Measurements from ENCODE around the gene SLC46A3. TPM values are rescaled to one million over a fixed set of nuclear protein-coding genes. Genes with fewer than 3 reads are reported as not detected.

SLC46A3 gene
- total RNA-seq, 1 donor from 2014 or later, result 7.7 TPM

- Mint-ChIP-seq H3K27me3 (ENCODE audit: unreplicated experiment) (no peaks in the 10 kb centered on the region), H3K9me3 (ENCODE audit: unreplicated experiment) (no peaks in the 10 kb centered on the region), H3K4me1 (ENCODE audit: unreplicated experiment) (peaks cover 35% of the 10 kb centered on the region), H3K4me3 (ENCODE audit: unreplicated experiment) (no peak overlapping the region), H3K27ac (ENCODE audit: unreplicated experiment) (no peak overlapping the region), H3K36me3 (ENCODE audit: low read depth, unreplicated experiment) (no peaks in the 10 kb centered on the region)
- TF ChIP-seq CTCF (IDR thresholded peaks at IDR 0.05; ENCODE audit: unreplicated experiment), result no peak
- no peak for DNase-seq (ENCODE audit: low spot score)
Observed at GRCh38 chr13:28653111-28653510, 65.7 kb downstream of the SLC46A3 start.

- H3K4me1 Mint-ChIP-seq (ENCODE audit: unreplicated experiment), result peaks cover 24% of the 10 kb centered on the region
- no peak overlapping the region for H3K27ac Mint-ChIP-seq (ENCODE audit: unreplicated experiment)
Observed at GRCh38 chr13:28651810-28652401, 66.9 kb downstream of the SLC46A3 start.

GRCh38 chr13:28650284-28650683 is 68.5 kb downstream of the SLC46A3 start:
- H3K4me3 Mint-ChIP-seq (ENCODE audit: unreplicated experiment), result no peak overlapping the region
- H3K27ac Mint-ChIP-seq (ENCODE audit: unreplicated experiment), result no peak overlapping the region
- no peak for TF ChIP-seq CTCF (IDR thresholded peaks at IDR 0.05; ENCODE audit: unreplicated experiment)
- peaks cover 11% of the 10 kb centered on the region for H3K4me1 Mint-ChIP-seq (ENCODE audit: unreplicated experiment)
- H3K36me3 Mint-ChIP-seq (ENCODE audit: low read depth, unreplicated experiment), result no peaks in the 10 kb centered on the region
- no peak for DNase-seq (ENCODE audit: low spot score)
- H3K27me3 Mint-ChIP-seq (ENCODE audit: unreplicated experiment), result no peaks in the 10 kb centered on the region
- no peaks in the 10 kb centered on the region for H3K9me3 Mint-ChIP-seq (ENCODE audit: unreplicated experiment)

More at GRCh38 chr13:28651810-28652401, 66.9 kb downstream of the SLC46A3 start:
- Mint-ChIP-seq H3K9me3 (ENCODE audit: unreplicated experiment) (no peaks in the 10 kb centered on the region), H3K4me3 (ENCODE audit: unreplicated experiment) (no peak overlapping the region), H3K36me3 (ENCODE audit: low read depth, unreplicated experiment) (no peaks in the 10 kb centered on the region), H3K27me3 (ENCODE audit: unreplicated experiment) (no peaks in the 10 kb centered on the region)
- DNase-seq (ENCODE audit: low spot score), result no peak
- no peak for TF ChIP-seq CTCF (IDR thresholded peaks at IDR 0.05; ENCODE audit: unreplicated experiment)

Other genes with a start within 250 kb of the SLC46A3 start
- 759 TPM for gene FLT1, start 223.8 kb downstream of the SLC46A3 start, total RNA-seq (ENCODE audit: unreplicated experiment)
- 108 TPM for gene POMP, start 59.8 kb downstream of the SLC46A3 start, total RNA-seq (ENCODE audit: unreplicated experiment)
- 0.90 TPM for gene MTUS2, start 101.4 kb upstream of the SLC46A3 start, total RNA-seq (ENCODE audit: unreplicated experiment)